Heart left ventricle (tissue), 13 donors: Measurements from ENCODE around the gene CCDC170.

ENCODE experiments used
- POLR2A ChIP-seq, 2 donors: fragments of 450-650 bp; IDR thresholded peaks; one replicate each; pipeline ENCODE4 v1.6.1; 2017; ENCODE audit warnings: antibody characterized with exemption in 2 of 2, mild to moderate bottlenecking in 2 of 2, moderate library complexity in 2 of 2
- TF ChIP-seq, protein P1 (sequence below), 12 donors: fragments of 200-600 bp; sonication (generic) in 4 of 12; IDR thresholded peaks; one replicate each; pipeline versions ENCODE4 v1.5.0 to v1.8.0; 2018 to 2022; ENCODE audit warnings: antibody characterized with exemption in 12 of 12, mild to moderate bottlenecking in 5 of 12
- donor health status: ischemic (EF 13 %, LVEDD 7.1; RV severe dilation, severe dysfunction).
- donor health status: DM: no; HTN: yes; CAD: no.
- donor health status: DM: no; HTN: no; CAD: no.
- donor health status: ischemic (EF 25% LVEDD 6.9; RV normal size, moderate dysfunction).
- donor health status: ischemic (EF 25% LVEDD 5.7; RV mildly dilated, moderate dysfunction).
- donor health status: ischemic (EF 35%, LVEDD 5.7; RV mildly dilated, moderate dysfunction).
- donor health status: nonischemic (EF 11% LVEDD 7.7; RV severe dilation, severe dysfunction).
- donor health status: DM: yes; HTN: yes; CAD: no.
- donor health status: PGD.
- donor health status: ischemic (EF 29% LVEDD 5.4; RV normal size, mild dysfunction).
- donor health status: nonischemic (EF 23%, LVEDD 6.1; RV moderate dilation, normal function).

DNA sequence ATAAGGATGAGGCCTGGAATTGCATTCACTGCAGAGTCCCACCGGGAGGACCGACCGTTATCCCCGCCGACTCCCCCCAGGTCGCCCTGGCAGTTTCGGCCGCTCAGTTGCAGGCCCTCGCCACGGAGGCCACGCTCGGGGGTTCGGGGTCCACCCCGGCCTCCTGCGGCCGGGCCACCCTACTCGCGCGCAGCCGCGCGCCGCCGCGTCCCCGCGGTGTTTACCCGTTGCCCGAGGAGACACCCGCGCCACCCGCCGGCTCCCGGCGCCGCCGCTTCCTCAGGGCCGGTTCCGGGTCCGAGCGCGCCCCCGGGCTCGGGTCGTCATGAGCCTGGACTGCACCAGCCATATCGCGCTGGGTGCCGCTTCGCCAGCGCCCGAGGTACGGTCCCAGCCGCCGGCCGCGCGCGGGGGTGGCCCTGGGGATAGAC is at the start of gene CCDC170:
- TF ChIP-seq, protein P1, sequence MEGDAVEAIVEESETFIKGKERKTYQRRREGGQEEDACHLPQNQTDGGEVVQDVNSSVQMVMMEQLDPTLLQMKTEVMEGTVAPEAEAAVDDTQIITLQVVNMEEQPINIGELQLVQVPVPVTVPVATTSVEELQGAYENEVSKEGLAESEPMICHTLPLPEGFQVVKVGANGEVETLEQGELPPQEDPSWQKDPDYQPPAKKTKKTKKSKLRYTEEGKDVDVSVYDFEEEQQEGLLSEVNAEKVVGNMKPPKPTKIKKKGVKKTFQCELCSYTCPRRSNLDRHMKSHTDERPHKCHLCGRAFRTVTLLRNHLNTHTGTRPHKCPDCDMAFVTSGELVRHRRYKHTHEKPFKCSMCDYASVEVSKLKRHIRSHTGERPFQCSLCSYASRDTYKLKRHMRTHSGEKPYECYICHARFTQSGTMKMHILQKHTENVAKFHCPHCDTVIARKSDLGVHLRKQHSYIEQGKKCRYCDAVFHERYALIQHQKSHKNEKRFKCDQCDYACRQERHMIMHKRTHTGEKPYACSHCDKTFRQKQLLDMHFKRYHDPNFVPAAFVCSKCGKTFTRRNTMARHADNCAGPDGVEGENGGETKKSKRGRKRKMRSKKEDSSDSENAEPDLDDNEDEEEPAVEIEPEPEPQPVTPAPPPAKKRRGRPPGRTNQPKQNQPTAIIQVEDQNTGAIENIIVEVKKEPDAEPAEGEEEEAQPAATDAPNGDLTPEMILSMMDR (IDR thresholded peaks at IDR 0.05) = no peak
- TF ChIP-seq POLR2A (IDR thresholded peaks at IDR 0.05) = no peak
